GM12872 (cell line): ENCODE measurements around the gene LAMB3.

ENCODE experiments used
- TF ChIP-seq, protein P1 (sequence below): IDR thresholded peaks from 3 replicates; pipeline ENCODE4 v1.5.1; 2011; ENCODE audit warnings: low read depth, mild to moderate bottlenecking, low read length, moderate library complexity; ENCODE audit not compliant: insufficient read depth

The LAMB3 gene

DNA sequence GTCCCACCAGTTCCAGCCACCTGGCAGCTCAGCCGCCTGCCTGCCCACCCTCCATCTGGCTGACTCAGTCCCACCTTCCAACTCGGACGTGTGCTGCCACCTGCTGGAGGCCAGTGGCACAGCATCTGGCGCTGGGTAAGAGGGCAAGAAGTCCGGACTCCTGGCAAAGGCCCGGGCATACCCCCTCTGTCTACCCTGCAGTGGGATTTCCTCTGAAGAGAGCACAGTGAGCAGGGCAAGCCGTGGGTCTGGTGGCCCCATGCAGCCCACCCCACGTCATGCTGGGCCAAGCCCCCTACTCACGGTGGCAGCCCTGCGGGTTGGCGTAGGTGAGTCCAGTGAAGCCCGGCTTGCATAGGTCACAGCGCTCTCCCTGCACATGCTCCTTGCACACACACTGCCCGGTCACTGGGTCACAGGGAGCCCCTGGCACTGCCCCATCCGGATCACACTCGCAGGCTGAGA is 24.5 kb downstream of the LAMB3 start:
- TF ChIP-seq, protein P1, sequence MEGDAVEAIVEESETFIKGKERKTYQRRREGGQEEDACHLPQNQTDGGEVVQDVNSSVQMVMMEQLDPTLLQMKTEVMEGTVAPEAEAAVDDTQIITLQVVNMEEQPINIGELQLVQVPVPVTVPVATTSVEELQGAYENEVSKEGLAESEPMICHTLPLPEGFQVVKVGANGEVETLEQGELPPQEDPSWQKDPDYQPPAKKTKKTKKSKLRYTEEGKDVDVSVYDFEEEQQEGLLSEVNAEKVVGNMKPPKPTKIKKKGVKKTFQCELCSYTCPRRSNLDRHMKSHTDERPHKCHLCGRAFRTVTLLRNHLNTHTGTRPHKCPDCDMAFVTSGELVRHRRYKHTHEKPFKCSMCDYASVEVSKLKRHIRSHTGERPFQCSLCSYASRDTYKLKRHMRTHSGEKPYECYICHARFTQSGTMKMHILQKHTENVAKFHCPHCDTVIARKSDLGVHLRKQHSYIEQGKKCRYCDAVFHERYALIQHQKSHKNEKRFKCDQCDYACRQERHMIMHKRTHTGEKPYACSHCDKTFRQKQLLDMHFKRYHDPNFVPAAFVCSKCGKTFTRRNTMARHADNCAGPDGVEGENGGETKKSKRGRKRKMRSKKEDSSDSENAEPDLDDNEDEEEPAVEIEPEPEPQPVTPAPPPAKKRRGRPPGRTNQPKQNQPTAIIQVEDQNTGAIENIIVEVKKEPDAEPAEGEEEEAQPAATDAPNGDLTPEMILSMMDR: peak; percentile 100

DNA sequence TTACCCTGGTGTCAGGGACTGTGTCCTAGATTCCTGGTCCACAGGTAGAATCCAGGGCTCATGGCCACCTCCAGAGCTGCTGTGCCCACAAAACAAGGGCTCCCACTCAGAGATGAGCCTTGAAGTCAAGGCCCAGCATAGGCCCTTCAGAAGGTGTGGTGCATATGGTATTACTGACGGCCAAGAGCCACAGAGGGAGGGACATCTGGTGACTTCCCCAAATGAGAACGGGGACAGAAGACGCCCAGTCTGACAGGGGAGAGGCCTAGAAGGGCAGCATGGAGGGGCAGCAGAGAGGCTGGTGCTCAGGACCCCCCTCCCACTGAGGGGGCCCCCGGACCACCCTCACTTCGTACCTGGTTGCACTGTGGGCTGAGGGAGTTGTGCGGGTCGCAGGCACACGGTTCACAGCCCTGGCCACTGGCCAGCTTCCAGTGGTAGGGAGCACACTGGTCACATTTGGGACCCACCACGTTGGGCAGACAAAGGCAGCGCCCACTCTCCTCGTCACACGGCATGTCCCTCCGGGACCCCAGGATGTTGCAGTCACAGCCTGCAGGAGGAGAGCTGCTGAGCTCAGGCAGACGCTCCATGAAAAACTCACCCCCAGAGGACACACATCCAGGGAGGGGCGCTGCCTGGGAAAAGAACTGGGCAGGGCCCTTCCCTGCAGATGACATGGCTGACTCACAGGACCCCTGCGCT is 25.0 kb downstream of the LAMB3 start:
- TF ChIP-seq, protein P1: no peak

DNA sequence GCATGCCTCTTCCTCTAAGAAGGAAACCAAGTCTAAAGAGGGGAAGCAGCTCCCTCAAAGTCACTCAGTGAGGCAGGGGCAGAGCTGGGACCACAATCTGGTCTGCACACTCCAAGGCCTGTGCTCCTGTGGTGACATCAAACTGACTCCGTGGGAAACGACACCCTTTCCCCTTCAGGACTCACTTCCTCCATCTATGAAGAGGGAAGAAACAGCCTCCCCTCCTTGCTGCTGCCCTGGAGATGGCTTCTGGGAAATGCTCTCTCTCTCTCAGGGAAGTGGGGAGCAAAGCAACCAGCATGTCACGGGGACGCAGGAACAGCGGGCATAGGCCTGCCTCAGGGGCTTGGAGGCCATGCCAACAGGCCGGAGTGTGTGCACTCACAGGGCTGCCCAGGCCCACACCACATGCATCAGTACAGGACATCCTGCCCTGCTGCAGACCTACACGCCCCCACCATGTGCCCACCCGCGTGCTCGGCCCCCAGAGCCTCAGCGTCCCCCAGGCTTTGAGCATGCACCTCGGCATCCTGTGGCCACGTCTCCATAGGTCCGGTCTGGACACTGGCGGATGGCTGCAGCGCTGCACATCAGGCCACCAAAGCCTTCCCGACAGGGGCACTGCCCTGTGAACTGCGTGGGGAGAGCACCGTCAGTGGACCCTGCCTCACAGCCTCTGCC is 25.7 kb downstream of the LAMB3 start:
- TF ChIP-seq, protein P1: no peak

DNA sequence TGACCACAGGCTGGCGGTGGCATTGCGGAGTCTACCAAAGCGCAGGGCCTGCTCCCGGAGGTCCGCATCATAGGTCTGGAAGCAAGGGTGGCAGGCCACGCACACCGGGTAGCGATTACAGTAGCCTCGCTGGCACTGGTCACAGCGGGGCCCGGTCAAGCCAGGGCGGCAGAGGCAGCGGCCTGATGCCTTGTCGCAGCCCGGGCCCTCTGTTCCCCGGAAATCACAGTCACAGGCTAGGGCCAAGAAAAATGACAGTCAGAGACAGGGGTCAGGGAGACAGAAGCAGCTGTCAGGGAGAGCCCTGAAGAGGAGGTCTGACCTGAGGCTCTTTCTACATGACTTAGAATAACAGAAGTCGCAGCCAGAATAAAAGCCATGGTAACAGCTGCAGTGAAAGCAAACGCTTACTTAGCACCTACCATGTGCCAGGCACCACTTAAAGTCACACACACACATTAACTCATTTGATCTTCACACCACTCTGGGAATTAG is 26.4 kb downstream of the LAMB3 start:
- TF ChIP-seq, protein P1: no peak

DNA sequence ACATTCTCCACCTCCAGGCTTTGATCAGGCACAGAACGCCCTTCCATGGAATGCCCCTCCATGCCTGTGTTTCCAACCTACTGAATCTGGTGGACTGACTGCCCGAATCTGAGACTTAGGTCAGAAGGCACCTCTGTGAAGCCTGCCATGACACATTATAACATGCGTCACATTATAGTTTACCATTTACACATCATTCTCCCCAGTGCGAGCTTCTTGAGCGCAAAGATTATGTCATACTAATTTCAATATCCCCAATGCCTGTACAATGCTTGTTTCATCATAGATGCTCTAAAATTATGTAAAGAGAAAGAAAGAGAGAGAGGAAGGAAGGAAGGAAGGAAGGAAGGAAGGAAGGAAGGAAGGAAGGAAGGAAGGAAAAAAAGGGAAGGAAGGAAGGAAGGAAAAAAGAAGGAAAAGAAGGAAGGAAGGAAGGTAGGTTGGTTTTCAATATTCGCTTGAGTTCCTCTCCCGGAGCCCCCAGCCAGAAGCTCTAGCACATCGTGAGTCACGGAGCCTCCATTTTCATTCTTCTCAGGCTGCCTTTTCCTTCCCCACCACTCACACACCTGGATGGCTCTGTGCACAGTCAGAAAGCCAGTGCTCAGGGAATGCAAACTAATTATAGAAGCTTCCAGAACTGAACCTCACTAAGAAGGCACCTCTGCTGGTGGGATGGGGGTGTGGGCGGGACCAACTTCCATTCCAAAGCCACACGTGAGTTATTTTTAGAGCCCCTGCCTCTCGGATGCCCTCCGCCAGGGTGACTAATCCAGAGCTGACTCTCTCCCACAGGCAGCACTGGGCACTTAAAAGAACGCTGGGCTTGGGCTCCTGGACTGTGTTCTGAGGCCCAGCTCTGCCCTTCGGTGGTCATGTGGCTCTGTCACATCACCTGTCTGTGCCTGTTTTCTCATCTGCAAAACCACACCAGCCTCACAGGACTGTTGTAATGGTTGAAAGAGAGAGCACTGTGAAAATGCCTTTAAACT is 27.4 kb downstream of the LAMB3 start:
- TF ChIP-seq, protein P1: no peak

GRCh38 chr1:209622841-209623829 is 29.1 kb downstream of the LAMB3 start:
- TF ChIP-seq, protein P1: no peak
